ENCODE data around the gene TRAPPC10. TPM values are rescaled to one million over a fixed set of nuclear protein-coding genes. Genes with fewer than 3 reads are reported as not detected.

The TRAPPC10 gene
- total and polyA plus RNA-seq, 2 donors (not counting 1 experiment from before 2014, with no cell fraction given), result 15.4 to 22.0 TPM

- H3K27ac ChIP-seq (ENCODE audit: insufficient read depth, low read length), result no peak overlapping the region
- no peak overlapping the region for H3K9ac ChIP-seq (ENCODE audit: insufficient read depth, low read length)
- H3K4me1 ChIP-seq (ENCODE audit: control insufficient read depth, extremely low read depth, insufficient read depth, low read length), result peaks cover 10% of the 10 kb centered on the region
- no peak for TF ChIP-seq EZH2 (IDR thresholded peaks at IDR 0.05; ENCODE audit: low read length, missing control alignments)
- TF ChIP-seq, protein P1, sequence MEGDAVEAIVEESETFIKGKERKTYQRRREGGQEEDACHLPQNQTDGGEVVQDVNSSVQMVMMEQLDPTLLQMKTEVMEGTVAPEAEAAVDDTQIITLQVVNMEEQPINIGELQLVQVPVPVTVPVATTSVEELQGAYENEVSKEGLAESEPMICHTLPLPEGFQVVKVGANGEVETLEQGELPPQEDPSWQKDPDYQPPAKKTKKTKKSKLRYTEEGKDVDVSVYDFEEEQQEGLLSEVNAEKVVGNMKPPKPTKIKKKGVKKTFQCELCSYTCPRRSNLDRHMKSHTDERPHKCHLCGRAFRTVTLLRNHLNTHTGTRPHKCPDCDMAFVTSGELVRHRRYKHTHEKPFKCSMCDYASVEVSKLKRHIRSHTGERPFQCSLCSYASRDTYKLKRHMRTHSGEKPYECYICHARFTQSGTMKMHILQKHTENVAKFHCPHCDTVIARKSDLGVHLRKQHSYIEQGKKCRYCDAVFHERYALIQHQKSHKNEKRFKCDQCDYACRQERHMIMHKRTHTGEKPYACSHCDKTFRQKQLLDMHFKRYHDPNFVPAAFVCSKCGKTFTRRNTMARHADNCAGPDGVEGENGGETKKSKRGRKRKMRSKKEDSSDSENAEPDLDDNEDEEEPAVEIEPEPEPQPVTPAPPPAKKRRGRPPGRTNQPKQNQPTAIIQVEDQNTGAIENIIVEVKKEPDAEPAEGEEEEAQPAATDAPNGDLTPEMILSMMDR (conservative IDR thresholded peaks at IDR 0.05 in 1 of 2, IDR thresholded peaks at IDR 0.05 in 1 of 2; ENCODE audit: low read depth in 1 of 2, low read length in 2 of 2), result no peak
- H3K36me3 ChIP-seq (ENCODE audit: control insufficient read depth, insufficient read depth, low read length), result no peaks in the 10 kb centered on the region
- H2AFZ ChIP-seq (ENCODE audit: low read length), result no peak overlapping the region
- DNase-seq (ENCODE audit: low read depth in 2 of 2), result no peak
- no peak overlapping the region for H3K4me2 ChIP-seq (ENCODE audit: extremely low read depth, insufficient read depth, low read length)
- no peaks in the 10 kb centered on the region for H3K27me3 ChIP-seq (ENCODE audit: control insufficient read depth, insufficient read depth, low read length)
- H3K4me3 ChIP-seq (replicated peaks in 1 of 4; ENCODE audit: control extremely low read depth in 1 of 4, insufficient read depth in 1 of 4, low read depth in 3 of 4, low read length in 4 of 4), result no peak overlapping the region
- no peaks in the 10 kb centered on the region for H3K9me3 ChIP-seq (ENCODE audit: control insufficient read depth, insufficient read depth, low read depth, low read length)
- H3K79me2 ChIP-seq (ENCODE audit: control insufficient read depth, insufficient read depth, low read length), result peaks cover 74% of the 10 kb centered on the region
- H4K20me1 ChIP-seq (ENCODE audit: control insufficient read depth, extremely low read depth, insufficient read depth, low read length), result peaks cover 2% of the 10 kb centered on the region
Observed at GRCh38 chr21:44028287-44028659, 16.2 kb downstream of the TRAPPC10 start.

DNA sequence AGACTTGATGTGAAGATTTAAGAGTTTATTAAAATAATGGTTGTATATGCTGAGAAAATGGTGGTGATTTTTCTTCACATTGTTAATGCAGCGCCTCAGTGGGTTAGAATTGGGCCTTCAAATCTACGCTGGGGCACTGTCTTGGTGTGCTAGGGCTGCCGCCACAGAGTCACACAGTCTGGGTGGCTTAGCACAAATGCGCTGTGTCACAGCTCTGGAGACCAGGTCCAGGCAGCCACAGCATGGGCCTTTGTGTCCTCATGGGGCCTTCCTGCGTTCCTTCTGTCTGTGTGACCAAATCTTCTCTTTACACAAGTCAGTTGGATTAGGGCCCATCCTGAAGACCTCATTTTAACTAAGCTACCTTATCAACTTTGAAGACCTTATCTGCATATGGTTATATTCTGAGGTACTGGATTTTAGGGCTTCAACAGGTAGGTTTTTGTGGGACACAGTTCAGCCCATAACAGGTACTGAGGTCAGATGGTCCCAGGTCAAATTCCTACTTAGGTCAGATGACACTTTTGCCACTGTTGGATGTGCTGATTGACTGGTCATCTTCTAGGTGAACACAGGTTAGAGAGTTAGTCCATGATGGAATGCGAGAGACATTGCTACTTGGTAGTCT, 17.5 kb downstream of the TRAPPC10 start:
- Histone ChIP-seq H2AFZ (ENCODE audit: low read length) (no peak overlapping the region), H4K20me1 (ENCODE audit: control insufficient read depth, extremely low read depth, insufficient read depth, low read length) (peaks cover 2% of the 10 kb centered on the region), H3K9ac (ENCODE audit: insufficient read depth, low read length) (no peak overlapping the region), H3K4me1 (ENCODE audit: control insufficient read depth, extremely low read depth, insufficient read depth, low read length) (peaks cover 10% of the 10 kb centered on the region), H3K4me3 (replicated peaks in 1 of 4; ENCODE audit: control extremely low read depth in 1 of 4, insufficient read depth in 1 of 4, low read depth in 3 of 4, low read length in 4 of 4) (no peak overlapping the region), H3K4me2 (ENCODE audit: extremely low read depth, insufficient read depth, low read length) (no peak overlapping the region), H3K36me3 (ENCODE audit: control insufficient read depth, insufficient read depth, low read length) (no peaks in the 10 kb centered on the region), H3K27ac (ENCODE audit: insufficient read depth, low read length) (no peak overlapping the region), H3K9me3 (ENCODE audit: control insufficient read depth, insufficient read depth, low read depth, low read length) (no peaks in the 10 kb centered on the region), H3K27me3 (ENCODE audit: control insufficient read depth, insufficient read depth, low read length) (no peaks in the 10 kb centered on the region), H3K79me2 (ENCODE audit: control insufficient read depth, insufficient read depth, low read length) (peaks cover 62% of the 10 kb centered on the region)
- no peak for TF ChIP-seq EZH2 (IDR thresholded peaks at IDR 0.05; ENCODE audit: low read length, missing control alignments)
- TF ChIP-seq, protein P1 (conservative IDR thresholded peaks at IDR 0.05 in 1 of 2, IDR thresholded peaks at IDR 0.05 in 1 of 2; ENCODE audit: low read depth in 1 of 2, low read length in 2 of 2), result no peak
- no peak for DNase-seq (ENCODE audit: low read depth in 2 of 2)

GRCh38 chr21:44035244-44035643, 23.1 kb downstream of the TRAPPC10 start:
- no peaks in the 10 kb centered on the region for H3K27me3 ChIP-seq (ENCODE audit: control insufficient read depth, insufficient read depth, low read length)
- no peak overlapping the region for H3K4me3 ChIP-seq (replicated peaks in 1 of 4; ENCODE audit: control extremely low read depth in 1 of 4, insufficient read depth in 1 of 4, low read depth in 3 of 4, low read length in 4 of 4)
- H3K9me3 ChIP-seq (ENCODE audit: control insufficient read depth, insufficient read depth, low read depth, low read length), result no peaks in the 10 kb centered on the region
- H3K79me2 ChIP-seq (ENCODE audit: control insufficient read depth, insufficient read depth, low read length), result peaks cover 9% of the 10 kb centered on the region
- no peak overlapping the region for H3K4me2 ChIP-seq (ENCODE audit: extremely low read depth, insufficient read depth, low read length)
- H4K20me1 ChIP-seq (ENCODE audit: control insufficient read depth, extremely low read depth, insufficient read depth, low read length), result no peaks in the 10 kb centered on the region
- DNase-seq (ENCODE audit: low read depth in 2 of 2), result no peak
- H2AFZ ChIP-seq (ENCODE audit: low read length), result no peak overlapping the region
- H3K36me3 ChIP-seq (ENCODE audit: control insufficient read depth, insufficient read depth, low read length), result peaks cover 5% of the 10 kb centered on the region
- no peaks in the 10 kb centered on the region for H3K4me1 ChIP-seq (ENCODE audit: control insufficient read depth, extremely low read depth, insufficient read depth, low read length)
- no peak overlapping the region for H3K9ac ChIP-seq (ENCODE audit: insufficient read depth, low read length)
- TF ChIP-seq EZH2 (IDR thresholded peaks at IDR 0.05; ENCODE audit: low read length, missing control alignments), result no peak
- TF ChIP-seq, protein P1 (conservative IDR thresholded peaks at IDR 0.05 in 1 of 2, IDR thresholded peaks at IDR 0.05 in 1 of 2; ENCODE audit: low read depth in 1 of 2, low read length in 2 of 2), result no peak
- no peak overlapping the region for H3K27ac ChIP-seq (ENCODE audit: insufficient read depth, low read length)

Data from fibroblast of lung (primary cell).